Amygdala (tissue), 56 donors: ENCODE measurements around the gene DCANP1.

Experiments
- DNase-seq, 56 donors: peaks; one replicate each; lab custom pipeline; 2025; lab: John Stamatoyannopoulos, UW

DCANP1 gene

GRCh38 chr5:135458921-135459331, 11.8 kb upstream of the DCANP1 start:
- peak in 3 of 56 donors; percentile 11 to 26 (median 22) for DNase-seq

GRCh38 chr5:135458356-135458755, 11.2 kb upstream of the DCANP1 start:
- no peak for DNase-seq

GRCh38 chr5:135457424-135458071, 10.4 kb upstream of the DCANP1 start:
- DNase-seq, result peak in 15 of 56 donors; percentile 9 to 60 (median 26)

- DNase-seq, result peak in 3 of 56 donors; percentile 9 to 37 (median 36)
Observed at GRCh38 chr5:135456238-135457099, 9.3 kb upstream of the DCANP1 start.

- no peak for DNase-seq
Observed at GRCh38 chr5:135455876-135456237, 8.7 kb upstream of the DCANP1 start.

- no peak for DNase-seq
Observed at GRCh38 chr5:135454946-135455345, 7.8 kb upstream of the DCANP1 start.

- DNase-seq, result no peak
Observed at GRCh38 chr5:135453613-135454012, 6.5 kb upstream of the DCANP1 start.

GRCh38 chr5:135452321-135453030, 5.3 kb upstream of the DCANP1 start, which contains the start of gene TIFAB:
TIFAB (minus strand) TSS chr5:135452351; CDS start chr5:135449939, 2,412 bp downstream.
- peak in 1 of 56 donors; percentile 6 for DNase-seq

- no peak for DNase-seq
Observed at GRCh38 chr5:135451581-135452320, 4.6 kb upstream of the DCANP1 start.

GRCh38 chr5:135450952-135451351, 3.8 kb upstream of the DCANP1 start:
- no peak for DNase-seq

GRCh38 chr5:135450336-135450735, 3.2 kb upstream of the DCANP1 start:
- DNase-seq, result peak in 2 of 56 donors; percentile 9 to 42

GRCh38 chr5:135449644-135450043, 2.5 kb upstream of the DCANP1 start:
- DNase-seq, result no peak

GRCh38 chr5:135448791-135449507, 1.8 kb upstream of the DCANP1 start:
- no peak for DNase-seq

GRCh38 chr5:135448071-135448739, 1.1 kb upstream of the DCANP1 start:
- no peak for DNase-seq

- DNase-seq, result no peak
Observed at GRCh38 chr5:135446615-135447014, 533 bp downstream of the DCANP1 start.

GRCh38 chr5:135446206-135446605, 942 bp downstream of the DCANP1 start:
- DNase-seq, result no peak

- DNase-seq, result no peak
Observed at GRCh38 chr5:135445306-135445985, 1.7 kb downstream of the DCANP1 start.

- DNase-seq, result no peak
Observed at GRCh38 chr5:135444881-135445280, 2.3 kb downstream of the DCANP1 start.

GRCh38 chr5:135444360-135444759, 2.8 kb downstream of the DCANP1 start:
- DNase-seq, result no peak
